ENCODE data around the gene GRID1. TPM values are rescaled to one million over a fixed set of nuclear protein-coding genes. Genes with fewer than 3 reads are reported as not detected.

GRID1 gene
- total RNA-seq, 1 experiment from 2014 or later, result not detected

GRCh38 chr10:85902051-85902450 is 464.5 kb downstream of the GRID1 start:
- Mint-ChIP-seq H3K27ac (ENCODE audit: unreplicated experiment) (no peak overlapping the region), H3K4me1 (ENCODE audit: low read depth, unreplicated experiment) (peaks cover 7% of the 10 kb centered on the region), H3K36me3 (ENCODE audit: insufficient read depth, unreplicated experiment) (no peaks in the 10 kb centered on the region), H3K27me3 (ENCODE audit: unreplicated experiment) (no peaks in the 10 kb centered on the region), H3K4me3 (ENCODE audit: low read depth, unreplicated experiment) (no peak overlapping the region), H3K9me3 (ENCODE audit: low read depth, unreplicated experiment) (no peaks in the 10 kb centered on the region)
- BruUV-seq (replicated peaks), result no TSS peak
- TF ChIP-seq CTCF (IDR thresholded peaks at IDR 0.05; ENCODE audit: unreplicated experiment), result no peak
- intact Hi-C loops (cut with micrococcal nuclease; ENCODE audit: unreplicated experiment), result no loop called here
- DNase-seq, result no peak
- CTCF ChIA-PET, result no interaction called here

DNA sequence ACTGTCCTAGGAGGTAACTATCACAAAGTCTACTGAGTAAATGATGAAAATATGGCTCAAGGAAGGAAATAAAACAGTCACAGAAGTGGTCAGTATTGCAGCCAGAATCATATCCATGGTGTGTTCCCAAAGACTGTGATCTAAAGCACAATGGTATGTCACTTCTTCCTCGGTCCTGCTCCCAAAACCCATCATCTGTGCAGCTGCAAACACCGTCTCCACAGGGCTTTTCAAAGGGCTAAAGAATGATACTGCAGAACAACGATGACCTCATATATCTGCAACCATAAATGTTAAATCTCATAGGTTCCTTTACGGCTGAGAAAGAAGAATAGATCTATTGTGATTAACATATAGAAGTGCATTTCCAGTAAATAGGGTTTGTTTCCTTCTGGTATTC is 465.0 kb downstream of the GRID1 start:
- Mint-ChIP-seq H3K36me3 (ENCODE audit: insufficient read depth, unreplicated experiment) (no peaks in the 10 kb centered on the region), H3K4me1 (ENCODE audit: low read depth, unreplicated experiment) (peaks cover 7% of the 10 kb centered on the region)
- no TSS peak for BruUV-seq (replicated peaks)

DNA sequence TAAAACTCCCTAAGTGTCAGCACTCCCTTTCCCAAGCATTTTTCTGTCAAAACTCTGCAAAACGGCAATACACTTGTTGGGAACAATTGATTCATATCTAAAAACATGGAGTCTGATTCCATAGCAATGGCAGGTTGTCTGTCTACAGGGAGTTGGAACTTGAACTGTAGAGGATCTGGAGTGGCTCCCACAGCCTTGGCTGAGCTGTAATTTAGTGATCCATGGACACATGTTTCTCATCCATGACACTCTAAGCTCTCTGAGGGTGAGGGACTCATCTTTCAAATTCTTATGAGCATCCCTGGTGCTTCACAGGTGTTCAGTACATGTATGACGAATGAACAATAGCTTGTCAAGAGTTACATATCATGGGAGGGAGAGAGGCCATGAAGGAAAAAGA is 466.1 kb downstream of the GRID1 start:
- no peak for TF ChIP-seq CTCF (IDR thresholded peaks at IDR 0.05; ENCODE audit: unreplicated experiment)
- Mint-ChIP-seq H3K36me3 (ENCODE audit: insufficient read depth, unreplicated experiment) (no peaks in the 10 kb centered on the region), H3K9me3 (ENCODE audit: low read depth, unreplicated experiment) (no peaks in the 10 kb centered on the region), H3K4me1 (ENCODE audit: low read depth, unreplicated experiment) (peaks cover 7% of the 10 kb centered on the region), H3K4me3 (ENCODE audit: low read depth, unreplicated experiment) (no peak overlapping the region), H3K27ac (ENCODE audit: unreplicated experiment) (no peak overlapping the region), H3K27me3 (ENCODE audit: unreplicated experiment) (no peaks in the 10 kb centered on the region)
- DNase-seq, result no peak
- BruUV-seq (replicated peaks), result no TSS peak
- CTCF ChIA-PET, result no interaction called here
- intact Hi-C loops (cut with micrococcal nuclease; ENCODE audit: unreplicated experiment), result no loop called here

More for the DNA sequence above, 465.0 kb downstream of the GRID1 start:
- intact Hi-C loops (cut with micrococcal nuclease; ENCODE audit: unreplicated experiment), result no loop called here
- no peak overlapping the region for H3K4me3 Mint-ChIP-seq (ENCODE audit: low read depth, unreplicated experiment)
- no peak for DNase-seq
- CTCF ChIA-PET, result no interaction called here
- H3K27me3 Mint-ChIP-seq (ENCODE audit: unreplicated experiment), result no peaks in the 10 kb centered on the region
- TF ChIP-seq CTCF (IDR thresholded peaks at IDR 0.05; ENCODE audit: unreplicated experiment), result no peak
- H3K27ac Mint-ChIP-seq (ENCODE audit: unreplicated experiment), result no peak overlapping the region
- no peaks in the 10 kb centered on the region for H3K9me3 Mint-ChIP-seq (ENCODE audit: low read depth, unreplicated experiment)

- H3K27me3 Mint-ChIP-seq (ENCODE audit: unreplicated experiment), result no peaks in the 10 kb centered on the region
- TF ChIP-seq CTCF (IDR thresholded peaks at IDR 0.05; ENCODE audit: unreplicated experiment), result no peak
- H3K27ac Mint-ChIP-seq (ENCODE audit: unreplicated experiment), result no peak overlapping the region
- H3K4me3 Mint-ChIP-seq (ENCODE audit: low read depth, unreplicated experiment), result no peak overlapping the region
- DNase-seq, result no peak
- H3K36me3 Mint-ChIP-seq (ENCODE audit: insufficient read depth, unreplicated experiment), result no peaks in the 10 kb centered on the region
- BruUV-seq (replicated peaks), result no TSS peak
- H3K9me3 Mint-ChIP-seq (ENCODE audit: low read depth, unreplicated experiment), result no peaks in the 10 kb centered on the region
- CTCF ChIA-PET, result no interaction called here
- peaks cover 7% of the 10 kb centered on the region for H3K4me1 Mint-ChIP-seq (ENCODE audit: low read depth, unreplicated experiment)
- intact Hi-C loops (cut with micrococcal nuclease; ENCODE audit: unreplicated experiment), result no loop called here
These were observed 466.5 kb downstream of the GRID1 start for GRCh38 chr10:85900061-85900460.

DNA sequence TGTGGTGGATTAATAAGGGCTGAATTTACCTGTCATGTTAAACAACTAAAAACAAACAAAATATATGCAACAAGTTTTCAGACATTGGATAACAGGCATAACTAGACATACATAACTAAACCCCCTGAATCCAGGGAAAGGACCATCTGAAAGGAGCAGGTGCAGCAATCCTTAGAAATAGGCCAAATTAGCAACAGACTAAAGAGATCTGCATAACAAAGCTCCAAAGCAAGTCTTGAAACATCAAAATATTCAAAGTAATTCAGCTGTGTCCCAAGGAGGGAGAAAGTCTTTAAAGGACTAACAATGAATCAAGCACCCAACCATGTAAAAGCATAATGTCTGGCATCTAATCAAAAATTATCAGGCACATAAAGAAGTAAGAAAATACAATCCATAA is 475.1 kb downstream of the GRID1 start:
- CTCF ChIA-PET, result no interaction called here
- Mint-ChIP-seq H3K9me3 (ENCODE audit: low read depth, unreplicated experiment) (no peaks in the 10 kb centered on the region), H3K27ac (ENCODE audit: unreplicated experiment) (no peak overlapping the region), H3K36me3 (ENCODE audit: insufficient read depth, unreplicated experiment) (no peaks in the 10 kb centered on the region), H3K27me3 (ENCODE audit: unreplicated experiment) (no peaks in the 10 kb centered on the region), H3K4me3 (ENCODE audit: low read depth, unreplicated experiment) (no peak overlapping the region), H3K4me1 (ENCODE audit: low read depth, unreplicated experiment) (peaks cover 17% of the 10 kb centered on the region)
- BruUV-seq (replicated peaks), result no TSS peak
- TF ChIP-seq CTCF (IDR thresholded peaks at IDR 0.05; ENCODE audit: unreplicated experiment), result no peak
- intact Hi-C loops (cut with micrococcal nuclease; ENCODE audit: unreplicated experiment), result no loop called here
- DNase-seq, result no peak
